H1 (cell line): ENCODE data around the gene NTRK2.
A peak's percentile ranks its signal among the peaks of the same experiment; 100 is the strongest.

Experiments
- ASH2L ChIP-seq: fragments of 200-600, 300-600 bp; sonication (generic); IDR thresholded peaks from one replicate; pipeline ENCODE4 v1.7.1; 2017; ENCODE audit warnings: low read length
- CBX8 ChIP-seq: fragments of 300-800, 300-1000 bp; sonication (generic); IDR thresholded peaks from 2 replicates; pipeline ENCODE4 v1.7.1; 2016; ENCODE audit warnings: low read depth, low read length, borderline replicate concordance
- CEBPB ChIP-seq: IDR thresholded peaks from 2 replicates; pipeline ENCODE4 v1.6.1; 2012; ENCODE audit warnings: low read depth, low read length
- CTBP2 ChIP-seq: IDR thresholded peaks from 2 replicates; pipeline ENCODE4 v1.7.0; 2011; ENCODE audit warnings: borderline replicate concordance, mild to moderate bottlenecking, moderate library complexity, mixed read lengths, low read length; ENCODE audit not compliant: insufficient read depth, insufficient read length
- CTCF ChIP-seq, 3 experiments: IDR thresholded peaks; 1 replicate in 2 of 3; 2 replicates in 1 of 3; pipeline versions ENCODE4 v1.5.1 to v1.6.1; 2011; ENCODE audit warnings: low read length in 3 of 3, mild to moderate bottlenecking in 3 of 3, inconsistent platforms in 2 of 3, low read depth in 1 of 3, moderate library complexity in 1 of 3; ENCODE audit not compliant: insufficient read depth in 1 of 3; ENCODE audit errors: control extremely low read depth in 1 of 3
- EP300 ChIP-seq, 2 experiments: IDR thresholded peaks; 1 replicate in 1 of 2; 2 replicates in 1 of 2; pipeline ENCODE4 v1.6.1; 2011 to 2012; ENCODE audit warnings: low read depth in 2 of 2, low read length in 2 of 2, mild to moderate bottlenecking in 2 of 2, borderline replicate concordance in 1 of 2, inconsistent platforms in 1 of 2, moderate library complexity in 1 of 2
- EZH2 ChIP-seq: fragments of 200-600 bp; sonication (generic); IDR thresholded peaks from 2 replicates; pipeline ENCODE4 v1.7.1; 2012; ENCODE audit warnings: low read depth, mild to moderate bottlenecking, moderate library complexity, low read length, inconsistent platforms; ENCODE audit not compliant: severe bottlenecking
- GABPA ChIP-seq: IDR thresholded peaks from 2 replicates; pipeline ENCODE4 v1.6.1; 2011; ENCODE audit warnings: mild to moderate bottlenecking, low read length, moderate library complexity, borderline replicate concordance; ENCODE audit not compliant: insufficient read depth
- KDM1A ChIP-seq: fragments of 200-600, 300-600 bp; sonication (generic); IDR thresholded peaks from 2 replicates; pipeline ENCODE4 v1.7.1; 2016; ENCODE audit warnings: mild to moderate bottlenecking, low read length, borderline replicate concordance
- KDM5A ChIP-seq: fragments of 200-600 bp; IDR thresholded peaks from 2 replicates; pipeline ENCODE4 v1.7.1; 2012; ENCODE audit warnings: mild to moderate bottlenecking, low read length, inconsistent platforms, mixed read lengths
- POLR2A ChIP-seq, 2 experiments: IDR thresholded peaks; 1 replicate in 1 of 2; 2 replicates in 1 of 2; pipeline ENCODE4 v1.6.1; 2011; ENCODE audit warnings: low read depth in 2 of 2, low read length in 2 of 2, mild to moderate bottlenecking in 2 of 2; ENCODE audit errors: control extremely low read depth in 1 of 2
- POLR2AphosphoS5 ChIP-seq: IDR thresholded peaks from 2 replicates; pipeline ENCODE4 v1.6.1; 2011; ENCODE audit warnings: low read depth, low read length
- SIN3A ChIP-seq, 2 experiments: IDR thresholded peaks in 1 of 2; conservative IDR thresholded peaks in 1 of 2; 2 replicates each; pipeline ENCODE4 v1.6.1; 2011 to 2012; ENCODE audit warnings: low read length in 2 of 2, improper control_type of control experiment in 1 of 2, low read depth in 1 of 2, mild to moderate bottlenecking in 1 of 2
- SIX5 ChIP-seq: IDR thresholded peaks from 2 replicates; pipeline ENCODE4 v1.6.1; 2011; ENCODE audit warnings: mild to moderate bottlenecking, low read depth, low read length

DNA sequence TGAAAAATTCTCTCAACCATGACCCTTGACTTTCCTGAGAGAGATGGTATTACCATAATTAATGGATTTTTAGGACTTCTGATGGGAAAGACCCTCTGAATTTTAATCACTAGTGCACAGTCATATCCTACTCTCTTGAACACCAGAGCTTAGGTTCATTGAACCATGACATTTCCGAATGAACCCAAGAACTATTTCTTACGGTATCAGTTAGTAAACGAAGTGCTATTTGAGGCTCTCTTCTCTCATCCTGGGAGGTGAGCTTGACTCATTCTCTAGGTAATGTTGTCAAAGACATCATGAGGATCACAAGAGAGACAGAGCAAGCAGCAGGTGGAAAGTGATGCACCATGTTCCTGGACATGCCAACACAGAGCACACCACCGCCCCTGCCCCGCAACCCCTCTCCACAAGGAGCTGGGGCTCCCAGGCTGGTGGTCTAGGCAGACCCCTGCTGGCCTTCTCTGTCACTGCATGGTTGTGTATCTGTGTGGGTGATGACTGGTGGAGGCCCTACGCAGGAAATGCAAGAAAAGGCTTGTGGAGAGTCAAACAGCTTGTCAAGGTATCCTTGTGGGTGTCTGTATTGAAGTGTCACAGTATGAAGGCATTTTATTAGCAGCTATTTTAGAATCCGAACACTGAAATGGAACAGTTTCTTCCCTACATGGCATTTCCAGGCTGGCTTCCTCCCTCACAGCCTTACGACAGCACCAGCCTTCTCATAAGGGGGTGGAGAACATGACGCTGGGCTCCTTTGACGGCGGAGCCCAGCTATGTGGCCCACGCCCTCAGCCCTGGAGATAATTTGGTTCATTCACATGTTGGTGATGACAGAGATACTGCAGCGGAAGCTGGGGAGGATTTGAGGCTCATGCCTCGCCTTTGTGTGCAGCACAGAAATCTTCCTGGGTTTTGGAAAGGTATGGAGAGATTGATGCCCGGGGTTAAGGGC is 297.6 kb downstream of the NTRK2 start:
- TF ChIP-seq CTBP2 (no peak), KDM1A (no peak), KDM5A (no peak), CBX8 (no peak), CTCF (IDR thresholded peaks at IDR 0.05; ENCODE audit: control extremely low read depth in 1 of 3, insufficient read depth in 1 of 3, low read depth in 1 of 3, low read length in 3 of 3) (peak; percentile 76 to 91 (median 86)), SIN3A (conservative IDR thresholded peaks at IDR 0.05 in 1 of 2, IDR thresholded peaks at IDR 0.05 in 1 of 2; ENCODE audit: low read depth in 1 of 2, low read length in 2 of 2) (no peak), EP300 (IDR thresholded peaks at IDR 0.05; ENCODE audit: borderline replicate concordance in 1 of 2, low read depth in 2 of 2, low read length in 2 of 2) (no peak), SIX5 (no peak), ASH2L (no peak), POLR2A (IDR thresholded peaks at IDR 0.05; ENCODE audit: control extremely low read depth in 1 of 2, low read depth in 2 of 2, low read length in 2 of 2) (no peak), CEBPB (no peak), POLR2AphosphoS5 (no peak), GABPA (no peak), EZH2 (no peak)
